ENCODE measurements around the gene SLC16A3. TPM values are rescaled to one million over a fixed set of nuclear protein-coding genes. Genes with fewer than 3 reads are reported as not detected.

Gene SLC16A3
- total and polyA plus RNA-seq, 9 of the 15 experiments (the other 6 are each of a cell fraction or from before 2014, with no cell fraction given) = 0.11 to 5.4 (median 1.2) TPM; not detected in 2

DNA sequence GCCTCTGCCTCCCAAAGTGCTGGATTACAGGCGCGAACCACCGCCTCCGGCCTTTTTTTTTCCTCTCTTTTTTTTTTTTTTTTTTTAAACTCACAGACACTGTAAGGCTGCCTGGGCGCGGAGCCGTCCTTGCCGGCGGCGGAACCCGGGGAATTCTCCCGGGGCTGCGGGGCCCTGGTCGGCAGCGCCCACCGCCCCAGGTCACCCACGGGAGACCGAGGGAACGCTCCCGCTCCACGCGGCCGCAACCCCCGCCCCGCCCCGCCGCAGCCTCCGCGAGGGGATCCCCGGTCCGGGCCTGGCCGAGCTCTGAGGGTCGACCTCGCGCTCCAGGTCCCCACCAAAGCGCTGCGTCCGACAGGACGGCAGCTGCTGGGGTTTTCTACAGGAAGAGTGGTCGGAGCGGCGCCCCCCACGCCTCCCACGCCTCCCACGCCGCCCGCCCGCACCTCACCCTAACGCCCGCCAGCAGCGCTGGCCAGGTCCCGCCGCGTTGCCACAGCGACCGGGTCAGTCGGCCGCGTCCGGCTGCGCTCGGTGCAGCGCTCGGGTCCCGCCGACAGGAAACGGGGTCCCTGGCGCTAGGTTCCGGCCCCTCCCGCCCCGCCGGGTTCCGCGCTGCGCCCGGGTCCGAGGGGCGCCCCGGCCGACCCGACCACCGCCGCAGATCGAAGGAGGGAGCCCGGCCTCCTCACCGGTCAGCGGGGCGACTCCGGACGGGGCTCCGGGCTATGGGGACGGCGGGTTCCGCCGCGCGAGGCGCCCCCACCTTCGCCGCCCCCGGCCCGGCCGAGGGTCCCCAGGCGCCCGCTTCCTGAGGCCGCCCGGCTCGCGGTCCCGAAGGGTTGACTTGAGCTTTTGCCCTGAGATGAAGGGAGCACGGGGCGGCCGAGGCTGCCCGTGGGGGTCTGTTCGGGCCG, 16.3 kb upstream of the SLC16A3 start, which contains the start of gene CCDC57 (continued):
- peak; percentile 39 to 70 for TF ChIP-seq E2F6 (IDR thresholded peaks at IDR 0.05; ENCODE audit: borderline replicate concordance in 1 of 2, extremely low read depth in 1 of 2, insufficient read depth in 1 of 2, insufficient read length in 1 of 2, low read depth in 1 of 2, low read length in 1 of 2, poor library complexity in 1 of 2, severe bottlenecking in 1 of 2)
- TF ChIP-seq SIX5 (IDR thresholded peaks at IDR 0.05; ENCODE audit: borderline replicate concordance in 1 of 2, insufficient read depth in 1 of 2, low read depth in 1 of 2, low read length in 2 of 2) = peak; percentile 36 to 45; a peak in 1 of 4 replicates
- no peak for TF ChIP-seq SRSF9 (IDR thresholded peaks at IDR 0.05; ENCODE audit: borderline replicate concordance, low read depth, low read length)
- peak; percentile 58 for TF ChIP-seq SUPT5H (IDR thresholded peaks at IDR 0.05)
- peak; percentile 55 for TF ChIP-seq ZNF766 (CRISPR knock-in tag; conservative IDR thresholded peaks at IDR 0.05)
- peak; percentile 82 for TF ChIP-seq TBP (optimal IDR thresholded peaks at IDR 0.05; ENCODE audit: low read depth, low read length)
- peak; percentile 71 for TF ChIP-seq MXD1 (CRISPR knock-in tag; IDR thresholded peaks at IDR 0.05; ENCODE audit: borderline replicate concordance, poor library complexity, severe bottlenecking)
- TF ChIP-seq MCM3 (IDR thresholded peaks at IDR 0.05) = no peak
- TF ChIP-seq FUS (optimal IDR thresholded peaks at IDR 0.05; ENCODE audit: low read depth, low read length) = peak; percentile 64
- TF ChIP-seq ARID1B (IDR thresholded peaks at IDR 0.05) = peak; percentile 43; the same call in 1 of the 2 replicates
- 0 out of 2 replicates have a peak, but pooled peaks have one; percentile 12 for TF ChIP-seq IRF2 (CRISPR knock-in tag; IDR thresholded peaks at IDR 0.05)
- TF ChIP-seq KDM5B (IDR thresholded peaks at IDR 0.05; ENCODE audit: insufficient replicate concordance, low read depth, low read length) = peak; percentile 60
- no peak for TF ChIP-seq CHAMP1 (IDR thresholded peaks at IDR 0.05)
- no peak for TF ChIP-seq CHD4 (IDR thresholded peaks at IDR 0.05; ENCODE audit: insufficient read depth, insufficient replicate concordance, low read depth, low read length, poor library complexity, severe bottlenecking)
- TF ChIP-seq AFF4 (CRISPR knock-in tag; IDR thresholded peaks at IDR 0.05) = 0 out of 2 replicates have a peak, but pooled peaks have one; percentile 13
- TF ChIP-seq SP1 (CRISPR knock-in tag; IDR thresholded peaks at IDR 0.05) = no peak
- peak; percentile 42; the same call in 1 of the 2 replicates for TF ChIP-seq NCOA1 (IDR thresholded peaks at IDR 0.05; ENCODE audit: low read depth)
- peak; percentile 89; the same call in 1 of the 2 replicates for TF ChIP-seq MTA3 (IDR thresholded peaks at IDR 0.05; ENCODE audit: borderline replicate concordance)
